ENCODE results near the gene MAPK12. TPM values are rescaled to one million over a fixed set of nuclear protein-coding genes. Genes with fewer than 3 reads are reported as not detected.

Gene MAPK12
- total RNA-seq, 2 donors from 2014 or later: 8.9 to 10.4 TPM

GRCh38 chr22:50255607-50256006 lies 5.9 kb downstream of the MAPK12 start:
- peaks cover 4 to 21% of the 10 kb centered on the region in 2 donors for H3K4me1 ChIP-seq (ENCODE audit: control insufficient read depth in 1 of 2, low read depth in 2 of 2)
- no peaks in the 10 kb centered on the region for H3K27me3 ChIP-seq (replicated peaks; ENCODE audit: insufficient read depth)
- ATAC-seq (ENCODE audit: insufficient number of reproducible peaks, low FRiP score, low read depth) (no peak), DNase-seq (ENCODE audit: low spot score) (no peak)
- no peak overlapping the region for H3K4me3 ChIP-seq
- no peaks in the 10 kb centered on the region for H3K9me3 ChIP-seq
- H3K36me3 ChIP-seq: no peaks in the 10 kb centered on the region
- no peak overlapping the region for H3K27ac ChIP-seq
- TF ChIP-seq CTCF (IDR thresholded peaks at IDR 0.05): no peak

- H3K9me3 ChIP-seq: no peaks in the 10 kb centered on the region
- no peak overlapping the region for H3K4me3 ChIP-seq
- DNase-seq (ENCODE audit: low spot score): no peak
- H3K36me3 ChIP-seq: no peaks in the 10 kb centered on the region
- ATAC-seq (ENCODE audit: insufficient number of reproducible peaks, low FRiP score, low read depth): no peak
- H3K27me3 ChIP-seq (replicated peaks; ENCODE audit: insufficient read depth): no peaks in the 10 kb centered on the region
- TF ChIP-seq CTCF (IDR thresholded peaks at IDR 0.05): no peak
- peaks cover 6 to 22% of the 10 kb centered on the region in 2 donors for H3K4me1 ChIP-seq (ENCODE audit: control insufficient read depth in 1 of 2, low read depth in 2 of 2)
- H3K27ac ChIP-seq: no peak overlapping the region
Observed at GRCh38 chr22:50255099-50255498, 6.4 kb downstream of the MAPK12 start.

- Histone ChIP-seq H3K4me1 (ENCODE audit: control insufficient read depth in 1 of 2, low read depth in 2 of 2) (peaks cover 13 to 30% of the 10 kb centered on the region in 2 donors), H3K9me3 (no peaks in the 10 kb centered on the region), H3K4me3 (no peak overlapping the region), H3K27ac (no peak overlapping the region), H3K36me3 (no peaks in the 10 kb centered on the region), H3K27me3 (replicated peaks; ENCODE audit: insufficient read depth) (no peaks in the 10 kb centered on the region)
- ATAC-seq (ENCODE audit: insufficient number of reproducible peaks, low FRiP score, low read depth) (no peak), DNase-seq (ENCODE audit: low spot score) (no peak)
- no peak for TF ChIP-seq CTCF (IDR thresholded peaks at IDR 0.05)
Observed at GRCh38 chr22:50253941-50254340, 7.5 kb downstream of the MAPK12 start.

- H3K4me3 ChIP-seq: no peak overlapping the region
- ATAC-seq (ENCODE audit: insufficient number of reproducible peaks, low FRiP score, low read depth) (no peak), DNase-seq (ENCODE audit: low spot score) (no peak)
- H3K27me3 ChIP-seq (replicated peaks; ENCODE audit: insufficient read depth): no peaks in the 10 kb centered on the region
- H3K27ac ChIP-seq: no peak overlapping the region
- no peaks in the 10 kb centered on the region for H3K9me3 ChIP-seq
- TF ChIP-seq CTCF (IDR thresholded peaks at IDR 0.05): no peak
- H3K4me1 ChIP-seq (ENCODE audit: control insufficient read depth in 1 of 2, low read depth in 2 of 2): peaks cover 13 to 24% of the 10 kb centered on the region in 2 donors
- H3K36me3 ChIP-seq: no peaks in the 10 kb centered on the region
Observed at GRCh38 chr22:50253046-50253915, 8.2 kb downstream of the MAPK12 start.

GRCh38 chr22:50252082-50253045 lies 9.1 kb downstream of the MAPK12 start:
- no peaks in the 10 kb centered on the region for H3K27me3 ChIP-seq (replicated peaks; ENCODE audit: insufficient read depth)
- no peaks in the 10 kb centered on the region for H3K36me3 ChIP-seq
- H3K4me1 ChIP-seq (ENCODE audit: control insufficient read depth in 1 of 2, low read depth in 2 of 2): peaks cover 13 to 31% of the 10 kb centered on the region in 2 donors
- TF ChIP-seq CTCF (IDR thresholded peaks at IDR 0.05): peak; percentile 64
- ATAC-seq (ENCODE audit: insufficient number of reproducible peaks, low FRiP score, low read depth) (no peak), DNase-seq (ENCODE audit: low spot score) (no peak)
- H3K4me3 ChIP-seq: peak overlapping the region; percentile 82
- H3K9me3 ChIP-seq: no peaks in the 10 kb centered on the region
- peak overlapping the region; percentile 47 to 53 for H3K27ac ChIP-seq

Measured in thoracic aorta (tissue), 2 donors.